ENCODE results near the gene CLEC14A.

DNA sequence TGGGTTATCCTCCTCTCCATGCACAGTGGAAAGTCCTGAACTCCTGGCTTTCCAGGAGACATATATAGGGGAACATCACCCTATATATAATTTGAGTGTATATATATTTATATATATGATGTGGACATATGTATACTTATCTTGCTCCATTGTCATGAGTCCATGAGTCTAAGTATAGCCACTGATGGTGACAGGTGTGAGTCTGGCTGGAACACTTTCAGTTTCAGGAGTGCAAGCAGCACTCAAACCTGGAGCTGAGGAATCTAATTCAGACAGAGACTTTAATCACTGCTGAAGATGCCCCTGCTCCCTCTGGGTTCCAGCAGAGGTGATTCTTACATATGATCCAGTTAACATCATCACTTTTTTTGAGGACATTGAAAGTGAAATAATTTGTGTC is 43.8 kb downstream of the CLEC14A start:
- TF ChIP-seq YY1 (IDR thresholded peaks at IDR 0.05) (no peak), SP1 (IDR thresholded peaks at IDR 0.05) (no peak), TAF1 (conservative IDR thresholded peaks at IDR 0.05) (no peak), RAD21 (IDR thresholded peaks at IDR 0.05) (no peak)
- TF ChIP-seq, protein P1, sequence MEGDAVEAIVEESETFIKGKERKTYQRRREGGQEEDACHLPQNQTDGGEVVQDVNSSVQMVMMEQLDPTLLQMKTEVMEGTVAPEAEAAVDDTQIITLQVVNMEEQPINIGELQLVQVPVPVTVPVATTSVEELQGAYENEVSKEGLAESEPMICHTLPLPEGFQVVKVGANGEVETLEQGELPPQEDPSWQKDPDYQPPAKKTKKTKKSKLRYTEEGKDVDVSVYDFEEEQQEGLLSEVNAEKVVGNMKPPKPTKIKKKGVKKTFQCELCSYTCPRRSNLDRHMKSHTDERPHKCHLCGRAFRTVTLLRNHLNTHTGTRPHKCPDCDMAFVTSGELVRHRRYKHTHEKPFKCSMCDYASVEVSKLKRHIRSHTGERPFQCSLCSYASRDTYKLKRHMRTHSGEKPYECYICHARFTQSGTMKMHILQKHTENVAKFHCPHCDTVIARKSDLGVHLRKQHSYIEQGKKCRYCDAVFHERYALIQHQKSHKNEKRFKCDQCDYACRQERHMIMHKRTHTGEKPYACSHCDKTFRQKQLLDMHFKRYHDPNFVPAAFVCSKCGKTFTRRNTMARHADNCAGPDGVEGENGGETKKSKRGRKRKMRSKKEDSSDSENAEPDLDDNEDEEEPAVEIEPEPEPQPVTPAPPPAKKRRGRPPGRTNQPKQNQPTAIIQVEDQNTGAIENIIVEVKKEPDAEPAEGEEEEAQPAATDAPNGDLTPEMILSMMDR (IDR thresholded peaks at IDR 0.05; ENCODE audit: low read depth, low read length, missing input control): no peak
- TF ChIP-seq, protein P2, sequence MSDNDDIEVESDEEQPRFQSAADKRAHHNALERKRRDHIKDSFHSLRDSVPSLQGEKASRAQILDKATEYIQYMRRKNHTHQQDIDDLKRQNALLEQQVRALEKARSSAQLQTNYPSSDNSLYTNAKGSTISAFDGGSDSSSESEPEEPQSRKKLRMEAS (IDR thresholded peaks at IDR 0.05): no peak
